Lung (tissue), 12 donors: ENCODE measurements around the gene HAT1. TPM values are rescaled to one million over a fixed set of nuclear protein-coding genes. Genes with fewer than 3 reads are reported as not detected.

Experiments used
- ATAC-seq: fragments of 200-7000 bp; cut with Tn5 transposase; one replicate; pipeline ENCODE4 v1.9.1; 2020; ENCODE audit warnings: moderate number of reproducible peaks; ENCODE audit not compliant: insufficient read depth, low FRiP score
- DNase-seq, 3 donors: peaks; one replicate each; pipeline ENCODE4 v3.0.0-alpha.2; 2013 to 2017
- H3K27ac ChIP-seq, 2 donors: one replicate each; pipeline ENCODE4 v1.5.1; 2013; ENCODE audit warnings: mild to moderate bottlenecking in 2 of 2, moderate library complexity in 2 of 2, control low read depth in 1 of 2, inconsistent platforms in 1 of 2, low read depth in 1 of 2, low read length in 1 of 2
- H3K27me3 ChIP-seq, 3 donors: one replicate each; pipeline ENCODE4 v1.5.1; 2013; ENCODE audit warnings: low read length in 2 of 3; ENCODE audit not compliant: control insufficient read depth in 3 of 3, insufficient read depth in 3 of 3
- H3K36me3 ChIP-seq, 4 donors: one replicate each; pipeline ENCODE4 v1.5.1; 2013; ENCODE audit warnings: low read length in 4 of 4, mild to moderate bottlenecking in 1 of 4, moderate library complexity in 1 of 4; ENCODE audit not compliant: control insufficient read depth in 4 of 4, insufficient read depth in 4 of 4
- H3K4me1 ChIP-seq, 5 donors: one replicate each; pipeline ENCODE4 v1.5.1; 2013; ENCODE audit warnings: low read length in 5 of 5, mild to moderate bottlenecking in 2 of 5, moderate library complexity in 1 of 5; ENCODE audit not compliant: control insufficient read depth in 5 of 5, insufficient read depth in 5 of 5
- H3K4me3 ChIP-seq: one replicate; pipeline ENCODE4 v1.5.1; 2013; ENCODE audit warnings: mild to moderate bottlenecking, control low read depth, moderate library complexity
- H3K9ac ChIP-seq, 2 donors: one replicate each; pipeline ENCODE4 v1.5.1; 2013; ENCODE audit warnings: low read length in 2 of 2, control low read depth in 1 of 2; ENCODE audit not compliant: insufficient read depth in 1 of 2
- H3K9me3 ChIP-seq, 4 donors: one replicate each; pipeline ENCODE4 v1.5.1; 2013; ENCODE audit warnings: low read length in 3 of 4, mild to moderate bottlenecking in 1 of 4, moderate library complexity in 1 of 4; ENCODE audit not compliant: control insufficient read depth in 4 of 4, insufficient read depth in 3 of 4
- CTCF ChIP-seq: IDR thresholded peaks from 2 replicates; pipeline ENCODE4 v1.5.1; 2012; ENCODE audit warnings: mild to moderate bottlenecking; ENCODE audit errors: control extremely low read depth, extremely low read depth
- WGBS, 2 donors: extraction: QIAGEN DNeasy Blood & Tissue Kit; methylation state at CpG; one replicate each; pipeline ENCODE4 v1.1.7; 2013; 5-methylcytosine and 5-hydroxymethylcytosine counted together
- polyA plus RNA-seq, 2 donors: library from polyadenylated mRNA; stranded (reverse); fragments of 200-250 nt; gene quantifications; one replicate each; pipeline ENCODE4 v1.2.1, GENCODE V29; 2013
- total RNA-seq, 2 donors: library from RNA; depleted of rRNA in 1 of 2; stranded (reverse); fragments of >200 nt in 1 of 2; gene quantifications; one replicate each; pipeline ENCODE4 v1.2.1, GENCODE V29; 2014 to 2021
- donor health status: control.
- donor health status: control.
- donor health status: Bipolar disorder and iron deficiency.
- donor health status: healthy.
- donor health status: DM: yes; HTN: yes; CAD: no.

Gene HAT1
- total and polyA plus RNA-seq, 4 donors = 16.1 to 48.4 (median 34.7) TPM

GRCh38 chr2:171882089-171882769, 40.0 kb upstream of the HAT1 start:
- no peaks in the 10 kb centered on the region for H3K9me3 ChIP-seq
- no peak for ATAC-seq
- H3K4me3 ChIP-seq = no peak overlapping the region
- no peak overlapping the region for H3K9ac ChIP-seq
- H3K4me1 ChIP-seq = peaks cover 0 to 22% (median 1%) of the 10 kb centered on the region in 5 donors
- DNase-seq = no peak
- 91 to 96% methylated on average over 2 of the region's 2 CpGs for WGBS, 2 donors
- TF ChIP-seq CTCF = no peak
- H3K27me3 ChIP-seq = no peaks in the 10 kb centered on the region
- H3K27ac ChIP-seq = no peak overlapping the region
- peaks cover 0 to 2% (median 0%) of the 10 kb centered on the region in 4 donors for H3K36me3 ChIP-seq

- ATAC-seq (no peak), DNase-seq (no peak)
- no peak for TF ChIP-seq CTCF
- Histone ChIP-seq H3K9me3 (no peaks in the 10 kb centered on the region), H3K27ac (no peak overlapping the region), H3K9ac (no peak overlapping the region), H3K36me3 (peaks cover 0 to 2% (median 0%) of the 10 kb centered on the region in 4 donors), H3K27me3 (no peaks in the 10 kb centered on the region), H3K4me1 (peaks cover 0 to 18% (median 0%) of the 10 kb centered on the region in 5 donors), H3K4me3 (no peak overlapping the region)
- 72 to 92% methylated on average over 5 of the region's 5 CpGs for WGBS, 2 donors
Observed at GRCh38 chr2:171883275-171883893, 38.9 kb upstream of the HAT1 start.

GRCh38 chr2:171889333-171889732, 32.9 kb upstream of the HAT1 start:
- Histone ChIP-seq H3K9me3 (no peaks in the 10 kb centered on the region), H3K27me3 (no peaks in the 10 kb centered on the region), H3K9ac (no peak overlapping the region), H3K4me1 (peaks cover 0 to 10% (median 6%) of the 10 kb centered on the region in 5 donors), H3K4me3 (no peak overlapping the region), H3K27ac (no peak overlapping the region), H3K36me3 (peaks cover 0 to 5% (median 0%) of the 10 kb centered on the region in 4 donors)
- 67 to 78% methylated on average over 2 of the region's 2 CpGs for whole genome bisulfite sequencing, 2 donors
- DNase-seq (peak in 1 of 3 donors; percentile 22), ATAC-seq (no peak)
- no peak for TF ChIP-seq CTCF
